WTC11 (cell line): Measurements from ENCODE around the gene MICAL1. TPM values are rescaled to one million over a fixed set of nuclear protein-coding genes. Genes with fewer than 3 reads are reported as not detected.
A peak's percentile ranks its signal among the peaks of the same experiment; 100 is the strongest.

Experiments used
- ATAC-seq: fragments of 200-7000 bp; cut with Tn5 transposase; 2 replicates; pipeline ENCODE4 v1.10.0; 2021; ENCODE audit warnings: mild to moderate bottlenecking, moderate library complexity
- CTCF ChIA-PET: fragments of 300-600 bp; sonication (Branson Sonifier 250); formaldehyde crosslinking; loops from one replicate; lab custom pipeline; 2021; ENCODE audit warnings: antibody characterized with exemption; lab: Charles Lee
- POLR2A ChIA-PET: fragments of 350-600 bp; sonication (Branson Sonifier 250); formaldehyde crosslinking; loops from one replicate; lab custom pipeline; 2021; ENCODE audit warnings: antibody characterized with exemption; lab: Charles Lee
- DNase-seq: peaks from one replicate; pipeline ENCODE4 v3.0.0; 2021; ENCODE audit warnings: low spot score
- H3K27ac Mint-ChIP-seq: 2 replicates; pipeline ENCODE4 v1.8.0; 2021; ENCODE audit warnings: mixed read lengths
- H3K27me3 Mint-ChIP-seq: 2 replicates; pipeline ENCODE4 v1.8.0; 2021; ENCODE audit warnings: low read depth, mild to moderate bottlenecking, moderate library complexity, mixed read lengths
- H3K36me3 Mint-ChIP-seq: 2 replicates; pipeline ENCODE4 v1.8.0; 2021; ENCODE audit warnings: mixed read lengths
- H3K4me1 Mint-ChIP-seq: 2 replicates; pipeline ENCODE4 v1.8.0; 2022; ENCODE audit warnings: mixed read lengths
- H3K4me3 Mint-ChIP-seq: 2 replicates; pipeline ENCODE4 v1.8.0; 2021; ENCODE audit warnings: mild to moderate bottlenecking, moderate library complexity, mixed read lengths
- H3K9me3 Mint-ChIP-seq: 2 replicates; pipeline ENCODE4 v1.8.0; 2021; ENCODE audit warnings: mixed read lengths
- ARID4B ChIP-seq: sonication (generic); formaldehyde crosslinking; IDR thresholded peaks from 2 replicates; pipeline ENCODE4 v1.8.0; 2023; ENCODE audit warnings: missing genetic modification reagents, mild to moderate bottlenecking, borderline replicate concordance
- ATF1 ChIP-seq: sonication (generic); formaldehyde crosslinking; IDR thresholded peaks from 2 replicates; pipeline ENCODE4 v1.8.1; 2023; ENCODE audit warnings: mild to moderate bottlenecking, moderate library complexity, missing genetic modification reagents
- ESRRA ChIP-seq: sonication (generic); formaldehyde crosslinking; IDR thresholded peaks from 2 replicates; pipeline ENCODE4 v1.8.1; 2022; ENCODE audit warnings: mild to moderate bottlenecking, missing genetic modification reagents, borderline replicate concordance
- FOXK1 ChIP-seq: sonication (generic); formaldehyde crosslinking; IDR thresholded peaks from 2 replicates; pipeline ENCODE4 v1.8.0; 2022; ENCODE audit warnings: mild to moderate bottlenecking, moderate library complexity, missing genetic modification reagents
- FOXP4 ChIP-seq: sonication (generic); formaldehyde crosslinking; IDR thresholded peaks from 2 replicates; pipeline ENCODE4 v1.8.0; 2022; ENCODE audit warnings: mild to moderate bottlenecking, missing genetic modification reagents
- GRHL2 ChIP-seq: fragments of 250-450 bp; sonication (Bioruptor Pico); IDR thresholded peaks from 2 replicates; pipeline ENCODE4 v1.8.0; 2022; ENCODE audit warnings: mild to moderate bottlenecking, moderate library complexity; ENCODE audit not compliant: insufficient replicate concordance, severe bottlenecking
- NFE2L1 ChIP-seq: sonication (generic); formaldehyde crosslinking; IDR thresholded peaks from 2 replicates; pipeline ENCODE4 v1.8.1; 2023; ENCODE audit warnings: missing genetic modification reagents
- TCF7 ChIP-seq: sonication (generic); formaldehyde crosslinking; IDR thresholded peaks from 2 replicates; pipeline ENCODE4 v1.8.0; 2022; ENCODE audit warnings: mild to moderate bottlenecking, low read depth, missing genetic modification reagents, moderate library complexity
- TEAD1 ChIP-seq: sonication (generic); formaldehyde crosslinking; IDR thresholded peaks from 2 replicates; pipeline ENCODE4 v1.8.0; 2022; ENCODE audit warnings: mild to moderate bottlenecking, missing genetic modification reagents
- ZNF121 ChIP-seq: sonication (generic); formaldehyde crosslinking; IDR thresholded peaks from 2 replicates; pipeline ENCODE4 v1.8.0; 2023; ENCODE audit warnings: missing genetic modification reagents
- ZNF232 ChIP-seq: sonication (generic); formaldehyde crosslinking; IDR thresholded peaks from 2 replicates; pipeline ENCODE4 v1.8.0; 2022; ENCODE audit warnings: mild to moderate bottlenecking, missing genetic modification reagents
- ZNF512 ChIP-seq: sonication (generic); formaldehyde crosslinking; IDR thresholded peaks from 2 replicates; pipeline ENCODE4 v1.8.1; 2022; ENCODE audit warnings: missing genetic modification reagents, borderline replicate concordance
- total RNA-seq: library from RNA; stranded (reverse); gene quantifications from 3 replicates; pipeline ENCODE4 v1.2.3, GENCODE V29; 2021
- TF ChIP-seq, protein P1 (sequence below): sonication (generic); formaldehyde crosslinking; IDR thresholded peaks from 2 replicates; pipeline ENCODE4 v1.8.1; 2022; ENCODE audit warnings: mild to moderate bottlenecking, moderate library complexity, missing genetic modification reagents
- TF ChIP-seq, protein P2 (sequence below): sonication (generic); formaldehyde crosslinking; IDR thresholded peaks from 2 replicates; pipeline ENCODE4 v1.8.0; 2022; ENCODE audit warnings: mild to moderate bottlenecking, missing genetic modification reagents
- TF ChIP-seq, protein P3 (sequence below): fragments of 250-450 bp; sonication (Bioruptor Pico); IDR thresholded peaks from 2 replicates; pipeline ENCODE4 v2.1.2; 2022; ENCODE audit warnings: mild to moderate bottlenecking, moderate library complexity
- TF ChIP-seq, protein P4 (sequence below): sonication (generic); formaldehyde crosslinking; IDR thresholded peaks from 2 replicates; pipeline ENCODE4 v1.8.1; 2022; ENCODE audit warnings: mild to moderate bottlenecking, missing genetic modification reagents, moderate library complexity, borderline replicate concordance

The MICAL1 gene
- total RNA-seq, 1 experiment from 2014 or later, result 57.4 TPM

DNA sequence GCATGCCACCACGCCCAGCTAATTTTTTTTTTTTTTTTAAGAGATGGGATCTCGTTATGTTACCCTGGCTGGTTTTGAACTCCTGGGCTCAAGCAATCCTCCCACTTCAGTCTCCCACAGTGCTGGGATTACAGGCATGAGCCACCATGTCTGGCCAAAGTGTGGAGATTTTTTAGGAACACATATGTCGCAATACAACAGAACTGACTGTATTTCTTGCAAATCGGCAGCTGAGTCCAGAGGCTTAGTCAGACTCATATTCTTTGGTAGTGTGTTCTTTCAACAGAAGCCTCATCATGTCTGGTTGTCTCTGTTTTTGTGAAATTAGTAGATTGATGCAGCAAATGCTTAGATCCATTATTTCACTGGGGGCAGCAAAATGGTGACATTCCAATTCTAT, 49.4 kb downstream of the MICAL1 start (continued):
- no peak for TF ChIP-seq FOXP4 (CRISPR knock-in tag)
- no peak for TF ChIP-seq ZNF121 (CRISPR knock-in tag)
- TF ChIP-seq NFE2L1 (CRISPR knock-in tag), result no peak
- no peak for TF ChIP-seq FOXK1 (CRISPR knock-in tag)
- TF ChIP-seq, protein P1, sequence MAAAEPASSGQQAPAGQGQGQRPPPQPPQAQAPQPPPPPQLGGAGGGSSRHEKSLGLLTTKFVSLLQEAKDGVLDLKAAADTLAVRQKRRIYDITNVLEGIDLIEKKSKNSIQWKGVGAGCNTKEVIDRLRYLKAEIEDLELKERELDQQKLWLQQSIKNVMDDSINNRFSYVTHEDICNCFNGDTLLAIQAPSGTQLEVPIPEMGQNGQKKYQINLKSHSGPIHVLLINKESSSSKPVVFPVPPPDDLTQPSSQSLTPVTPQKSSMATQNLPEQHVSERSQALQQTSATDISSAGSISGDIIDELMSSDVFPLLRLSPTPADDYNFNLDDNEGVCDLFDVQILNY, result no peak

DNA sequence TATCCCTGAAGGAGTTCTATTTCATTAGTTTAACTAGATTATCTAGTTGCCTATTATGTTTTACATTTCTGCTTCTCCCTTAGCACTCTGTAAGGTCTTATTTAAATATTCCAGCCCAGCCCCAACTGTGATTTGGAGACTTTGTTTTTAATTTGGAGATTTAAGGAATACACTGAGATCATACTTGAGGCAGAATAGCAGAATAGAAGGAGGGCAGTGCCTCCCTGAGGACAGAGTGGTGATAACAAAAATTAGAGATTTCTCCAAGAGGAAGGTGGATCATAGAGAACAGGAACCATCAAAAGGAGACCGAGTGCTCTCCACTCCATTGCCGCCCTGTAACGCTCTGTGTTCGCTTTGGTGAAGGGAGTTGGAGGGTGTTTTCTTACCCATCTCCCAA, 58.6 kb downstream of the MICAL1 start:
- CTCF ChIA-PET, result interaction anchor here (1.1 to 2.2 kb wide), 3 partner anchors 14 to 209 kb away, joined by 3 to 7 read pairs (median 3); no protein-coding TSS in a partner anchor

GRCh38 chr6:109396046-109396718, 59.4 kb downstream of the MICAL1 start:
- Mint-ChIP-seq H3K27ac (no peak overlapping the region), H3K4me1 (no peaks in the 10 kb centered on the region), H3K9me3 (no peaks in the 10 kb centered on the region), H3K27me3 (no peaks in the 10 kb centered on the region), H3K4me3 (no peak overlapping the region), H3K36me3 (no peaks in the 10 kb centered on the region)
- ChIA-PET CTCF (interaction anchor here (0.5 to 2.2 kb wide), 6 partner anchors 12 to 214 kb away, joined by 3 to 7 read pairs (median 5); partner anchors contain the start of gene MICAL1), POLR2A (interaction anchor here (0.6 kb wide), 1 partner anchor 39 kb away, joined by 5 read pairs; no protein-coding TSS in a partner anchor)
- ATAC-seq, result no peak
- DNase-seq, result no peak
- TF ChIP-seq, protein P2, sequence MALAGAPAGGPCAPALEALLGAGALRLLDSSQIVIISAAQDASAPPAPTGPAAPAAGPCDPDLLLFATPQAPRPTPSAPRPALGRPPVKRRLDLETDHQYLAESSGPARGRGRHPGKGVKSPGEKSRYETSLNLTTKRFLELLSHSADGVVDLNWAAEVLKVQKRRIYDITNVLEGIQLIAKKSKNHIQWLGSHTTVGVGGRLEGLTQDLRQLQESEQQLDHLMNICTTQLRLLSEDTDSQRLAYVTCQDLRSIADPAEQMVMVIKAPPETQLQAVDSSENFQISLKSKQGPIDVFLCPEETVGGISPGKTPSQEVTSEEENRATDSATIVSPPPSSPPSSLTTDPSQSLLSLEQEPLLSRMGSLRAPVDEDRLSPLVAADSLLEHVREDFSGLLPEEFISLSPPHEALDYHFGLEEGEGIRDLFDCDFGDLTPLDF, result no peak
- TF ChIP-seq, protein P1, result no peak
- no peak for TF ChIP-seq TEAD1
- TF ChIP-seq GRHL2 (CRISPR knock-in tag), result no peak
- TF ChIP-seq ARID4B, result no peak
- no peak for TF ChIP-seq ZNF121 (CRISPR knock-in tag)
- TF ChIP-seq, all 79 proteins: peak for 0

More for the DNA sequence above, 58.6 kb downstream of the MICAL1 start:
- H3K9me3 Mint-ChIP-seq, result no peaks in the 10 kb centered on the region
- H3K4me3 Mint-ChIP-seq, result no peak overlapping the region
- H3K4me1 Mint-ChIP-seq, result no peaks in the 10 kb centered on the region
- TF ChIP-seq, protein P3, sequence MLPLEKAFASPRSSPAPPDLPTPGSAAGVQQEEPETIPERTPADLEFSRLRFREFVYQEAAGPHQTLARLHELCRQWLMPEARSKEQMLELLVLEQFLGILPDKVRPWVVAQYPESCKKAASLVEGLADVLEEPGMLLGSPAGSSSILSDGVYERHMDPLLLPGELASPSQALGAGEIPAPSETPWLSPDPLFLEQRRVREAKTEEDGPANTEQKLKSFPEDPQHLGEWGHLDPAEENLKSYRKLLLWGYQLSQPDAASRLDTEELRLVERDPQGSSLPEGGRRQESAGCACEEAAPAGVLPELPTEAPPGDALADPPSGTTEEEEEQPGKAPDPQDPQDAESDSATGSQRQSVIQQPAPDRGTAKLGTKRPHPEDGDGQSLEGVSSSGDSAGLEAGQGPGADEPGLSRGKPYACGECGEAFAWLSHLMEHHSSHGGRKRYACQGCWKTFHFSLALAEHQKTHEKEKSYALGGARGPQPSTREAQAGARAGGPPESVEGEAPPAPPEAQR (CRISPR knock-in tag), result no peak
- TF ChIP-seq, protein P4, sequence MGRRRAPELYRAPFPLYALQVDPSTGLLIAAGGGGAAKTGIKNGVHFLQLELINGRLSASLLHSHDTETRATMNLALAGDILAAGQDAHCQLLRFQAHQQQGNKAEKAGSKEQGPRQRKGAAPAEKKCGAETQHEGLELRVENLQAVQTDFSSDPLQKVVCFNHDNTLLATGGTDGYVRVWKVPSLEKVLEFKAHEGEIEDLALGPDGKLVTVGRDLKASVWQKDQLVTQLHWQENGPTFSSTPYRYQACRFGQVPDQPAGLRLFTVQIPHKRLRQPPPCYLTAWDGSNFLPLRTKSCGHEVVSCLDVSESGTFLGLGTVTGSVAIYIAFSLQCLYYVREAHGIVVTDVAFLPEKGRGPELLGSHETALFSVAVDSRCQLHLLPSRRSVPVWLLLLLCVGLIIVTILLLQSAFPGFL (CRISPR knock-in tag), result no peak
- no peak for TF ChIP-seq ATF1
- TF ChIP-seq ZNF121 (CRISPR knock-in tag), result no peak
- no peak for TF ChIP-seq ZNF512 (CRISPR knock-in tag)
- no peak for TF ChIP-seq ZNF232 (CRISPR knock-in tag)
- no peak for TF ChIP-seq TCF7
- no peak for TF ChIP-seq ESRRA (CRISPR knock-in tag)
- TF ChIP-seq, all 79 proteins: peak for 0
- POLR2A ChIA-PET, result no interaction called here
- no peak overlapping the region for H3K27ac Mint-ChIP-seq
- no peaks in the 10 kb centered on the region for H3K27me3 Mint-ChIP-seq
- DNase-seq (no peak), ATAC-seq (peak; percentile 75)
- H3K36me3 Mint-ChIP-seq, result no peaks in the 10 kb centered on the region
